IMR-90 (cell line): ENCODE results near the gene DERA. TPM values are rescaled to one million over a fixed set of nuclear protein-coding genes. Genes with fewer than 3 reads are reported as not detected.

Experiments
- ATAC-seq: fragments of 200-7000 bp; cut with Tn5 transposase; 2 replicates; pipeline ENCODE4 v1.9.1; 2020; ENCODE audit warnings: low read depth, mild to moderate bottlenecking, moderate library complexity
- BruUV-seq: library from RNA; stranded (reverse); fragments of 400-500 nt; replicated peaks from 2 replicates; lab custom pipeline; 2021; lab: Mats Ljungman, UMichigan
- CTCF ChIA-PET: fragments of 300-600 bp; formaldehyde crosslinking; extraction: SDS; loops from one replicate; lab custom pipeline; 2021; ENCODE audit warnings: antibody characterized with exemption; lab: Yijun Ruan, JAX
- POLR2A ChIA-PET: fragments of 300-600 bp; sonication (Branson Sonifier 250); formaldehyde crosslinking; loops from one replicate; lab custom pipeline; 2022; ENCODE audit warnings: antibody characterized with exemption; ENCODE audit not compliant: unreplicated experiment; lab: Charles Lee
- DNase-seq: peaks from one replicate; pipeline ENCODE4 v3.0.0; 2013
- H2AFZ ChIP-seq: replicated peaks from 2 replicates; pipeline ENCODE3; 2013; ENCODE audit warnings: low read length, mild to moderate bottlenecking; ENCODE audit not compliant: poor library complexity
- H2AK5ac ChIP-seq: 2 replicates; pipeline ENCODE4 v1.6.1; 2013; ENCODE audit warnings: low read depth, low read length, inconsistent platforms
- H2AK9ac ChIP-seq: replicated peaks from 2 replicates; pipeline ENCODE3; 2013; ENCODE audit warnings: mild to moderate bottlenecking, low read depth, low read length, moderate library complexity; ENCODE audit not compliant: poor library complexity
- H2BK120ac ChIP-seq: 2 replicates; pipeline ENCODE4 v1.6.1; 2013; ENCODE audit warnings: low read depth, low read length, inconsistent platforms
- H2BK15ac ChIP-seq: 3 replicates; pipeline ENCODE4 v1.6.1; 2013; ENCODE audit warnings: low read depth, low read length, inconsistent platforms
- H2BK20ac ChIP-seq: 2 replicates; pipeline ENCODE4 v1.6.1; 2013; ENCODE audit warnings: low read depth, mild to moderate bottlenecking, inconsistent platforms, low read length, moderate library complexity
- H2BK5ac ChIP-seq: 2 replicates; pipeline ENCODE4 v1.6.1; 2013; ENCODE audit warnings: mild to moderate bottlenecking, low read depth, low read length, inconsistent platforms; ENCODE audit not compliant: poor library complexity, severe bottlenecking
- H3K14ac ChIP-seq: replicated peaks from 2 replicates; pipeline ENCODE4 v1.6.1; 2013; ENCODE audit warnings: low read depth, low read length, inconsistent platforms
- H3K18ac ChIP-seq: 2 replicates; pipeline ENCODE4 v1.6.1; 2013; ENCODE audit warnings: low read depth, low read length, control low read depth
- H3K23ac ChIP-seq: 2 replicates; pipeline ENCODE4 v1.6.1; 2013; ENCODE audit warnings: low read depth, low read length, inconsistent platforms
- H3K27ac ChIP-seq: 2 replicates; pipeline ENCODE4 v1.5.1; 2013; ENCODE audit warnings: mild to moderate bottlenecking, control low read depth, low read length; ENCODE audit not compliant: insufficient read depth
- H3K27me3 ChIP-seq: 2 replicates; pipeline ENCODE4 v1.6.1; 2013; ENCODE audit warnings: low read length; ENCODE audit not compliant: control insufficient read depth, insufficient read depth
- H3K36me3 ChIP-seq: 2 replicates; pipeline ENCODE4 v1.6.1; 2013; ENCODE audit warnings: low read length, mixed read lengths; ENCODE audit not compliant: control insufficient read depth, insufficient read depth
- H3K4ac ChIP-seq: 2 replicates; pipeline ENCODE4 v1.6.1; 2013; ENCODE audit warnings: low read depth, low read length, inconsistent platforms
- H3K4me1 ChIP-seq: 2 replicates; pipeline ENCODE4 v1.6.1; 2013; ENCODE audit warnings: low read length, mixed read lengths; ENCODE audit not compliant: control insufficient read depth, insufficient read depth
- H3K4me2 ChIP-seq: 2 replicates; pipeline ENCODE4 v1.6.1; 2013; ENCODE audit warnings: low read depth, mild to moderate bottlenecking, control low read depth, low read length, moderate library complexity
- H3K4me3 ChIP-seq: 2 replicates; pipeline ENCODE4 v1.5.1; 2013; ENCODE audit warnings: low read depth, mild to moderate bottlenecking, control low read depth, low read length, moderate library complexity; ENCODE audit not compliant: insufficient read depth
- H3K56ac ChIP-seq: 2 replicates; pipeline ENCODE4 v1.6.1; 2013; ENCODE audit warnings: low read length, inconsistent platforms; ENCODE audit not compliant: insufficient read depth; ENCODE audit errors: extremely low read depth
- H3K79me1 ChIP-seq, 2 experiments: 2 replicates each; pipeline ENCODE4 v1.6.1; 2013; ENCODE audit warnings: low read length in 2 of 2, inconsistent platforms in 1 of 2, low read depth in 1 of 2
- H3K9ac ChIP-seq: 2 replicates; pipeline ENCODE4 v1.6.1; 2013; ENCODE audit warnings: low read depth, low read length, control low read depth
- H3K9me1 ChIP-seq: 2 replicates; pipeline ENCODE4 v1.6.1; 2013; ENCODE audit warnings: low read length, inconsistent platforms; ENCODE audit not compliant: insufficient read depth
- H3K9me3 ChIP-seq: 2 replicates; pipeline ENCODE4 v1.6.1; 2013; ENCODE audit warnings: low read length; ENCODE audit not compliant: control insufficient read depth, insufficient read depth
- H4K20me1 ChIP-seq: 2 replicates; pipeline ENCODE4 v1.6.1; 2013; ENCODE audit warnings: low read length, inconsistent platforms; ENCODE audit not compliant: insufficient read depth
- H4K5ac ChIP-seq: 2 replicates; pipeline ENCODE4 v1.6.1; 2013; ENCODE audit warnings: mild to moderate bottlenecking, low read depth, low read length, control low read depth
- H4K8ac ChIP-seq, 2 experiments: 2 replicates each; pipeline ENCODE4 v1.6.1; 2013; ENCODE audit warnings: low read depth in 2 of 2, low read length in 2 of 2, control low read depth in 1 of 2, inconsistent platforms in 1 of 2
- H4K91ac ChIP-seq: 2 replicates; pipeline ENCODE4 v1.6.1; 2013; ENCODE audit warnings: low read depth, low read length, inconsistent platforms; ENCODE audit not compliant: insufficient read depth
- BHLHE40 ChIP-seq: fragments of 150-350 bp; IDR thresholded peaks from 2 replicates; pipeline ENCODE4 v1.6.1; 2016; ENCODE audit warnings: mild to moderate bottlenecking, low read depth, low read length
- CEBPB ChIP-seq: IDR thresholded peaks from 2 replicates; pipeline ENCODE4 v1.6.1; 2012; ENCODE audit warnings: low read depth, low read length, improper control_type of control experiment
- CHD1 ChIP-seq: IDR thresholded peaks from 2 replicates; pipeline ENCODE4 v1.6.1; 2012; ENCODE audit warnings: low read depth, low read length, improper control_type of control experiment
- FOS ChIP-seq: fragments of 150-350 bp; IDR thresholded peaks from 2 replicates; pipeline ENCODE4 v1.6.1; 2016; ENCODE audit warnings: low read depth, low read length
- MAFK ChIP-seq: IDR thresholded peaks from 2 replicates; pipeline ENCODE4 v1.6.1; 2012; ENCODE audit warnings: low read depth, low read length, improper control_type of control experiment
- MAZ ChIP-seq: IDR thresholded peaks from 2 replicates; pipeline ENCODE4 v1.6.1; 2012; ENCODE audit warnings: low read depth, mild to moderate bottlenecking, low read length, improper control_type of control experiment, moderate library complexity, borderline replicate concordance
- MXI1 ChIP-seq: IDR thresholded peaks from 2 replicates; pipeline ENCODE4 v1.6.1; 2012; ENCODE audit warnings: low read depth, mild to moderate bottlenecking, low read length, moderate library complexity, borderline replicate concordance
- NFE2L2 ChIP-seq: fragments of 150-350 bp; IDR thresholded peaks from 2 replicates; pipeline ENCODE4 v1.6.1; 2016; ENCODE audit warnings: low read depth, mild to moderate bottlenecking, low read length
- POLR2A ChIP-seq: IDR thresholded peaks from 2 replicates; pipeline ENCODE4 v1.6.1; 2012; ENCODE audit warnings: mild to moderate bottlenecking, low read depth, low read length
- RAD21 ChIP-seq: IDR thresholded peaks from 2 replicates; pipeline ENCODE4 v1.6.1; 2012; ENCODE audit warnings: low read length, improper control_type of control experiment
- RCOR1 ChIP-seq: IDR thresholded peaks from 2 replicates; pipeline ENCODE4 v1.6.1; 2012; ENCODE audit warnings: mild to moderate bottlenecking, low read length, improper control_type of control experiment; ENCODE audit not compliant: insufficient replicate concordance
- RFX5 ChIP-seq: IDR thresholded peaks from 2 replicates; pipeline ENCODE4 v1.8.0; 2012; ENCODE audit warnings: low read depth, mild to moderate bottlenecking, low read length, moderate library complexity
- SMC3 ChIP-seq: fragments of 150-350 bp; IDR thresholded peaks from 2 replicates; pipeline ENCODE4 v1.6.1; 2016; ENCODE audit warnings: low read depth, mild to moderate bottlenecking, antibody characterized with exemption, low read length, moderate library complexity
- WGBS, 2 experiments: methylation state at CpG; one replicate each; pipeline versions ENCODE4 v1.1.5 to v1.1.7; 2013; ENCODE audit warnings: missing lambda C conversion rate in 2 of 2; ENCODE audit not compliant: insufficient read length in 1 of 2; ENCODE audit errors: extremely low coverage in 2 of 2; 5-methylcytosine and 5-hydroxymethylcytosine counted together
- dilution Hi-C: fragments of 300-500 bp; cut with HindIII; formaldehyde crosslinking; loops from one replicate; pipeline ENCODE4 v1.14.3; 2018; ENCODE audit warnings: low sequenced_read_pairs; ENCODE audit not compliant: unreplicated experiment
- in situ Hi-C: fragments of 300-500 bp; cut with MboI; formaldehyde crosslinking; loops from 3 replicates; pipeline ENCODE4 v1.14.3; 2019; ENCODE audit warnings: low sequenced_read_pairs, inconsistent platforms, mixed read lengths
- intact Hi-C: fragments of 100-400 bp; cut with micrococcal nuclease; formaldehyde crosslinking; loops from 2 replicates; pipeline ENCODE4 v1.10.0; 2022
- polyA plus RNA-seq, 3 experiments: library from polyadenylated mRNA; depleted of rRNA; stranded (reverse); fragments of >200 nt; gene quantifications; 2 replicates each; pipeline ENCODE4 v1.2.3, GENCODE V29; 2012; ENCODE audit warnings: low replicate concordance in 1 of 3
- total RNA-seq: library from RNA; depleted of rRNA; stranded (reverse); fragments of >200 nt; gene quantifications from 2 replicates; pipeline ENCODE4 v1.2.3, GENCODE V29; 2012
- TF ChIP-seq, protein P1 (sequence below): conservative IDR thresholded peaks from 2 replicates; pipeline ENCODE4 v1.5.1; 2012; ENCODE audit warnings: mild to moderate bottlenecking, low read depth, low read length, improper control_type of control experiment
- TF ChIP-seq, protein P2 (sequence below): fragments of 150-350 bp; IDR thresholded peaks from 2 replicates; pipeline ENCODE4 v1.6.1; 2017; ENCODE audit warnings: mild to moderate bottlenecking, antibody characterized with exemption, low read length, low read depth
- TF ChIP-seq, protein P3 (sequence below): fragments of 150-350 bp; IDR thresholded peaks from 2 replicates; pipeline ENCODE4 v1.6.1; 2016; ENCODE audit warnings: low read depth, mild to moderate bottlenecking, low read length, moderate library complexity, borderline replicate concordance

The DERA gene
- total and polyA plus RNA-seq, 2 of the 4 experiments (the other 2 are of a cell fraction), result 28.1 to 58.6 TPM

DNA sequence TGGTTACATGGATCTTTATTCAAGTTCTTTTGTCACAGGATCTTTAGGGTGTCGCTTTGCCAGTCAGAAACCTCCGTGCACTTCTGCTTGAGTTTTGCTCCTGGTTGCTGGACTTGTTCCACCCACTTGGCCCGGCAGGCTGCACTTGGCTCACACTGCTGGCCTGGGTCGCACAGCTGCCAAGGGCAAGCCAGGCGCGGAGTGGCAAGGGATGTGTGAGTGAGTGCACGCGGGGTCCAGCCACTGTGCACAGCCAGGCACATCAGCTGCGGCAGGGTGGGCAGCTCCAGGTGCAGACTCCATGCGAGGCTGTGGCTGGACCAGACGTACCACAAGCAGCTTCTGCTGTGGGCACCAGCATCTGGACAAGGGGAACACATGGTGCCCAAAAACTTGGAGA lies 76.6 kb downstream of the DERA start:
- Histone ChIP-seq H2AK5ac (no peak overlapping the region), H3K9ac (no peak overlapping the region), H4K20me1 (no peaks in the 10 kb centered on the region), H4K8ac (no peak overlapping the region), H4K5ac (no peak overlapping the region), H3K27ac (no peak overlapping the region), H2BK20ac (no peak overlapping the region), H3K4me1 (peaks cover 2% of the 10 kb centered on the region; the same call in 1 of the 2 replicates), H4K91ac (no peak overlapping the region), H3K4me2 (no peak overlapping the region), H3K4me3 (no peak overlapping the region), H2BK120ac (no peak overlapping the region), H2AK9ac (no peak overlapping the region), H3K27me3 (no peaks in the 10 kb centered on the region), H2AFZ (no peak overlapping the region), H3K18ac (no peak overlapping the region), H2BK5ac (no peak overlapping the region), H3K56ac (no peak overlapping the region), H3K14ac (no peak overlapping the region), H3K9me1 (peaks cover 8% of the 10 kb centered on the region), H3K79me1 (peaks cover 0 to 15% of the 10 kb centered on the region in 2 experiments; a peak in 3 of 4 replicates), H3K23ac (no peak overlapping the region), H3K36me3 (peaks cover 15% of the 10 kb centered on the region), H3K4ac (no peak overlapping the region), H3K9me3 (no peaks in the 10 kb centered on the region), H2BK15ac (no peak overlapping the region)
- intact Hi-C loops (no loop called here), in situ Hi-C loops (no loop called here), dilution Hi-C loops (no loop called here)
- DNase-seq (no peak), ATAC-seq (no peak)
- no peak for TF ChIP-seq RCOR1
- no peak for TF ChIP-seq RAD21
- no peak for TF ChIP-seq MAZ
- TF ChIP-seq, protein P1, sequence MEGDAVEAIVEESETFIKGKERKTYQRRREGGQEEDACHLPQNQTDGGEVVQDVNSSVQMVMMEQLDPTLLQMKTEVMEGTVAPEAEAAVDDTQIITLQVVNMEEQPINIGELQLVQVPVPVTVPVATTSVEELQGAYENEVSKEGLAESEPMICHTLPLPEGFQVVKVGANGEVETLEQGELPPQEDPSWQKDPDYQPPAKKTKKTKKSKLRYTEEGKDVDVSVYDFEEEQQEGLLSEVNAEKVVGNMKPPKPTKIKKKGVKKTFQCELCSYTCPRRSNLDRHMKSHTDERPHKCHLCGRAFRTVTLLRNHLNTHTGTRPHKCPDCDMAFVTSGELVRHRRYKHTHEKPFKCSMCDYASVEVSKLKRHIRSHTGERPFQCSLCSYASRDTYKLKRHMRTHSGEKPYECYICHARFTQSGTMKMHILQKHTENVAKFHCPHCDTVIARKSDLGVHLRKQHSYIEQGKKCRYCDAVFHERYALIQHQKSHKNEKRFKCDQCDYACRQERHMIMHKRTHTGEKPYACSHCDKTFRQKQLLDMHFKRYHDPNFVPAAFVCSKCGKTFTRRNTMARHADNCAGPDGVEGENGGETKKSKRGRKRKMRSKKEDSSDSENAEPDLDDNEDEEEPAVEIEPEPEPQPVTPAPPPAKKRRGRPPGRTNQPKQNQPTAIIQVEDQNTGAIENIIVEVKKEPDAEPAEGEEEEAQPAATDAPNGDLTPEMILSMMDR, result no peak
- TF ChIP-seq, protein P2, sequence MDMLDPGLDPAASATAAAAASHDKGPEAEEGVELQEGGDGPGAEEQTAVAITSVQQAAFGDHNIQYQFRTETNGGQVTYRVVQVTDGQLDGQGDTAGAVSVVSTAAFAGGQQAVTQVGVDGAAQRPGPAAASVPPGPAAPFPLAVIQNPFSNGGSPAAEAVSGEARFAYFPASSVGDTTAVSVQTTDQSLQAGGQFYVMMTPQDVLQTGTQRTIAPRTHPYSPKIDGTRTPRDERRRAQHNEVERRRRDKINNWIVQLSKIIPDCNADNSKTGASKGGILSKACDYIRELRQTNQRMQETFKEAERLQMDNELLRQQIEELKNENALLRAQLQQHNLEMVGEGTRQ, result no peak
- TF ChIP-seq CHD1, result no peak
- no peak for TF ChIP-seq BHLHE40
- TF ChIP-seq CEBPB, result no peak
- no peak for TF ChIP-seq FOS
- TF ChIP-seq MXI1, result no peak
- TF ChIP-seq RFX5, result no peak
- no peak for TF ChIP-seq SMC3
- no peak for TF ChIP-seq POLR2A
- no peak for TF ChIP-seq NFE2L2
- TF ChIP-seq, protein P3, sequence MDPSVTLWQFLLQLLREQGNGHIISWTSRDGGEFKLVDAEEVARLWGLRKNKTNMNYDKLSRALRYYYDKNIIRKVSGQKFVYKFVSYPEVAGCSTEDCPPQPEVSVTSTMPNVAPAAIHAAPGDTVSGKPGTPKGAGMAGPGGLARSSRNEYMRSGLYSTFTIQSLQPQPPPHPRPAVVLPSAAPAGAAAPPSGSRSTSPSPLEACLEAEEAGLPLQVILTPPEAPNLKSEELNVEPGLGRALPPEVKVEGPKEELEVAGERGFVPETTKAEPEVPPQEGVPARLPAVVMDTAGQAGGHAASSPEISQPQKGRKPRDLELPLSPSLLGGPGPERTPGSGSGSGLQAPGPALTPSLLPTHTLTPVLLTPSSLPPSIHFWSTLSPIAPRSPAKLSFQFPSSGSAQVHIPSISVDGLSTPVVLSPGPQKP, result no peak
- no peak for TF ChIP-seq MAFK
- 90% methylated on average over 7 of the region's 11 CpGs; no CpG with 5 or more reads in 1 of the 2 experiments for WGBS, 2 experiments
- BruUV-seq, result no TSS peak
- ChIA-PET CTCF (no interaction called here), POLR2A (interaction anchor here (0.7 kb wide), 1 partner anchor 50 kb away, joined by 12 read pairs; no protein-coding TSS in a partner anchor)
